ENCODE data around the gene TMEM156. TPM values are rescaled to one million over a fixed set of nuclear protein-coding genes. Genes with fewer than 3 reads are reported as not detected.

Gene TMEM156
- total and polyA plus RNA-seq, 2 experiments from 2014 or later = not detected

DNA sequence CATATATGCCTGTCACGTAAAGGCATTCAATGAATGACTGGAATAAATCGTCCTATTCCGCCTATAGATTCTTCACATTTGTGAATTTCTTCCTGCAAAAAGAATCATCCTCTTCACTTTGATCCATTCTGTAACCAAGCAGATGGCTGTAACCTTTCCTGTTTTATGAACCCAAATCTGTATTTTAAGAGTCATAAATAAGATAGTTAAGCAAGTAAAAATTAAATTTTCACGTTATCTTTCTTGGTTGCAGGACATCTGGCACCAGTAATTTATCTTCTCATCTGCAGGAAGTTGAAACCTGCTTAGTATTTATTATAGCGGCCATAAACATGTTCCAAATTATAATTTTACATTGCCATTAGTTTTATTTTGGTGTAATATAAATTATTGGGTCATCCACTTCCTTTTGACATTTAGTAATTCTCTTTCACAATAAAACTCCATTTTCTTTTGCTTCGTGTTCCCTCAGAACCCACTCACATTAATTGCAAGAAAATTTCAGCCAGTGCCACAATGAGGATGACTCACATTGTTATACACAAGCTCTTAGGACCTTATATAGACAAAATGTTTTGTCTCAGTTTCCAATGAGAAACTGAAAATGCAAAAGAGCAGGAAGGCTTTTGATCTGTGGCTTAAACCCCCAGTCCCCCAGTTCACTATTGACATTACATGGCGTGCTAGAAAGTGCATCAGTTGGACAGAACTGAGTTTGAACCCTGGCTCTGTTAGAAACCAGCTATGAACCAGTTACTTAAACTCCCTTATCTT lies 51.1 kb downstream of the TMEM156 start:
- Histone ChIP-seq H3K4me1 (ENCODE audit: insufficient read depth) (no peaks in the 10 kb centered on the region; the same call in 1 of the 2 replicates), H3K36me3 (ENCODE audit: insufficient read depth) (no peaks in the 10 kb centered on the region), H3F3A (replicated peaks; ENCODE audit: low read depth) (no peaks in the 10 kb centered on the region), H3K27me3 (ENCODE audit: insufficient read depth) (no peaks in the 10 kb centered on the region), H2AFZ (no peak overlapping the region), H3K9me2 (ENCODE audit: insufficient read depth) (no peaks in the 10 kb centered on the region), H3K4me2 (no peak overlapping the region), H3K79me2 (replicated peaks; ENCODE audit: insufficient read depth) (no peaks in the 10 kb centered on the region), H4K20me1 (replicated peaks; ENCODE audit: insufficient read depth) (no peaks in the 10 kb centered on the region), H3K27ac (ENCODE audit: low read depth) (no peak overlapping the region), H3K4me3 (no peak overlapping the region)
- Mint-ChIP-seq H3K9me3 (no peaks in the 10 kb centered on the region), H3K27me3 (ENCODE audit: insufficient read depth, low read depth, poor library complexity) (peaks cover 10% of the 10 kb centered on the region), H3K4me1 (peaks cover 9% of the 10 kb centered on the region), H3K27ac (no peak overlapping the region), H3K4me3 (no peak overlapping the region), H3K36me3 (ENCODE audit: low read depth) (no peaks in the 10 kb centered on the region)
- no peak for ATAC-seq
- no peak for DNase-seq (ENCODE audit: low spot score)
- no peak for TF ChIP-seq CREB1 (CRISPR knock-in tag; IDR thresholded peaks at IDR 0.05; ENCODE audit: low read depth)
- TF ChIP-seq, protein P1, sequence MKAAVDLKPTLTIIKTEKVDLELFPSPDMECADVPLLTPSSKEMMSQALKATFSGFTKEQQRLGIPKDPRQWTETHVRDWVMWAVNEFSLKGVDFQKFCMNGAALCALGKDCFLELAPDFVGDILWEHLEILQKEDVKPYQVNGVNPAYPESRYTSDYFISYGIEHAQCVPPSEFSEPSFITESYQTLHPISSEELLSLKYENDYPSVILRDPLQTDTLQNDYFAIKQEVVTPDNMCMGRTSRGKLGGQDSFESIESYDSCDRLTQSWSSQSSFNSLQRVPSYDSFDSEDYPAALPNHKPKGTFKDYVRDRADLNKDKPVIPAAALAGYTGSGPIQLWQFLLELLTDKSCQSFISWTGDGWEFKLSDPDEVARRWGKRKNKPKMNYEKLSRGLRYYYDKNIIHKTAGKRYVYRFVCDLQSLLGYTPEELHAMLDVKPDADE (IDR thresholded peaks at IDR 0.05) = no peak
- TF ChIP-seq EZH2 (IDR thresholded peaks at IDR 0.05; ENCODE audit: low read depth, unreplicated experiment) = no peak
- TF ChIP-seq, protein P2, sequence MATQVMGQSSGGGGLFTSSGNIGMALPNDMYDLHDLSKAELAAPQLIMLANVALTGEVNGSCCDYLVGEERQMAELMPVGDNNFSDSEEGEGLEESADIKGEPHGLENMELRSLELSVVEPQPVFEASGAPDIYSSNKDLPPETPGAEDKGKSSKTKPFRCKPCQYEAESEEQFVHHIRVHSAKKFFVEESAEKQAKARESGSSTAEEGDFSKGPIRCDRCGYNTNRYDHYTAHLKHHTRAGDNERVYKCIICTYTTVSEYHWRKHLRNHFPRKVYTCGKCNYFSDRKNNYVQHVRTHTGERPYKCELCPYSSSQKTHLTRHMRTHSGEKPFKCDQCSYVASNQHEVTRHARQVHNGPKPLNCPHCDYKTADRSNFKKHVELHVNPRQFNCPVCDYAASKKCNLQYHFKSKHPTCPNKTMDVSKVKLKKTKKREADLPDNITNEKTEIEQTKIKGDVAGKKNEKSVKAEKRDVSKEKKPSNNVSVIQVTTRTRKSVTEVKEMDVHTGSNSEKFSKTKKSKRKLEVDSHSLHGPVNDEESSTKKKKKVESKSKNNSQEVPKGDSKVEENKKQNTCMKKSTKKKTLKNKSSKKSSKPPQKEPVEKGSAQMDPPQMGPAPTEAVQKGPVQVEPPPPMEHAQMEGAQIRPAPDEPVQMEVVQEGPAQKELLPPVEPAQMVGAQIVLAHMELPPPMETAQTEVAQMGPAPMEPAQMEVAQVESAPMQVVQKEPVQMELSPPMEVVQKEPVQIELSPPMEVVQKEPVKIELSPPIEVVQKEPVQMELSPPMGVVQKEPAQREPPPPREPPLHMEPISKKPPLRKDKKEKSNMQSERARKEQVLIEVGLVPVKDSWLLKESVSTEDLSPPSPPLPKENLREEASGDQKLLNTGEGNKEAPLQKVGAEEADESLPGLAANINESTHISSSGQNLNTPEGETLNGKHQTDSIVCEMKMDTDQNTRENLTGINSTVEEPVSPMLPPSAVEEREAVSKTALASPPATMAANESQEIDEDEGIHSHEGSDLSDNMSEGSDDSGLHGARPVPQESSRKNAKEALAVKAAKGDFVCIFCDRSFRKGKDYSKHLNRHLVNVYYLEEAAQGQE (IDR thresholded peaks at IDR 0.05; ENCODE audit: unreplicated experiment) = no peak
- TF ChIP-seq STAT1 (IDR thresholded peaks at IDR 0.05; ENCODE audit: unreplicated experiment) = no peak
- TF ChIP-seq JUNB (IDR thresholded peaks at IDR 0.05; ENCODE audit: unreplicated experiment) = no peak
- TF ChIP-seq POLR2AphosphoS5 (IDR thresholded peaks at IDR 0.05; ENCODE audit: low read depth) = no peak
- TF ChIP-seq ZNF114 (CRISPR knock-in tag; IDR thresholded peaks at IDR 0.05) = no peak
- TF ChIP-seq ZNF331 (CRISPR knock-in tag; IDR thresholded peaks at IDR 0.05; ENCODE audit: low read depth) = no peak
- TF ChIP-seq, protein P3, sequence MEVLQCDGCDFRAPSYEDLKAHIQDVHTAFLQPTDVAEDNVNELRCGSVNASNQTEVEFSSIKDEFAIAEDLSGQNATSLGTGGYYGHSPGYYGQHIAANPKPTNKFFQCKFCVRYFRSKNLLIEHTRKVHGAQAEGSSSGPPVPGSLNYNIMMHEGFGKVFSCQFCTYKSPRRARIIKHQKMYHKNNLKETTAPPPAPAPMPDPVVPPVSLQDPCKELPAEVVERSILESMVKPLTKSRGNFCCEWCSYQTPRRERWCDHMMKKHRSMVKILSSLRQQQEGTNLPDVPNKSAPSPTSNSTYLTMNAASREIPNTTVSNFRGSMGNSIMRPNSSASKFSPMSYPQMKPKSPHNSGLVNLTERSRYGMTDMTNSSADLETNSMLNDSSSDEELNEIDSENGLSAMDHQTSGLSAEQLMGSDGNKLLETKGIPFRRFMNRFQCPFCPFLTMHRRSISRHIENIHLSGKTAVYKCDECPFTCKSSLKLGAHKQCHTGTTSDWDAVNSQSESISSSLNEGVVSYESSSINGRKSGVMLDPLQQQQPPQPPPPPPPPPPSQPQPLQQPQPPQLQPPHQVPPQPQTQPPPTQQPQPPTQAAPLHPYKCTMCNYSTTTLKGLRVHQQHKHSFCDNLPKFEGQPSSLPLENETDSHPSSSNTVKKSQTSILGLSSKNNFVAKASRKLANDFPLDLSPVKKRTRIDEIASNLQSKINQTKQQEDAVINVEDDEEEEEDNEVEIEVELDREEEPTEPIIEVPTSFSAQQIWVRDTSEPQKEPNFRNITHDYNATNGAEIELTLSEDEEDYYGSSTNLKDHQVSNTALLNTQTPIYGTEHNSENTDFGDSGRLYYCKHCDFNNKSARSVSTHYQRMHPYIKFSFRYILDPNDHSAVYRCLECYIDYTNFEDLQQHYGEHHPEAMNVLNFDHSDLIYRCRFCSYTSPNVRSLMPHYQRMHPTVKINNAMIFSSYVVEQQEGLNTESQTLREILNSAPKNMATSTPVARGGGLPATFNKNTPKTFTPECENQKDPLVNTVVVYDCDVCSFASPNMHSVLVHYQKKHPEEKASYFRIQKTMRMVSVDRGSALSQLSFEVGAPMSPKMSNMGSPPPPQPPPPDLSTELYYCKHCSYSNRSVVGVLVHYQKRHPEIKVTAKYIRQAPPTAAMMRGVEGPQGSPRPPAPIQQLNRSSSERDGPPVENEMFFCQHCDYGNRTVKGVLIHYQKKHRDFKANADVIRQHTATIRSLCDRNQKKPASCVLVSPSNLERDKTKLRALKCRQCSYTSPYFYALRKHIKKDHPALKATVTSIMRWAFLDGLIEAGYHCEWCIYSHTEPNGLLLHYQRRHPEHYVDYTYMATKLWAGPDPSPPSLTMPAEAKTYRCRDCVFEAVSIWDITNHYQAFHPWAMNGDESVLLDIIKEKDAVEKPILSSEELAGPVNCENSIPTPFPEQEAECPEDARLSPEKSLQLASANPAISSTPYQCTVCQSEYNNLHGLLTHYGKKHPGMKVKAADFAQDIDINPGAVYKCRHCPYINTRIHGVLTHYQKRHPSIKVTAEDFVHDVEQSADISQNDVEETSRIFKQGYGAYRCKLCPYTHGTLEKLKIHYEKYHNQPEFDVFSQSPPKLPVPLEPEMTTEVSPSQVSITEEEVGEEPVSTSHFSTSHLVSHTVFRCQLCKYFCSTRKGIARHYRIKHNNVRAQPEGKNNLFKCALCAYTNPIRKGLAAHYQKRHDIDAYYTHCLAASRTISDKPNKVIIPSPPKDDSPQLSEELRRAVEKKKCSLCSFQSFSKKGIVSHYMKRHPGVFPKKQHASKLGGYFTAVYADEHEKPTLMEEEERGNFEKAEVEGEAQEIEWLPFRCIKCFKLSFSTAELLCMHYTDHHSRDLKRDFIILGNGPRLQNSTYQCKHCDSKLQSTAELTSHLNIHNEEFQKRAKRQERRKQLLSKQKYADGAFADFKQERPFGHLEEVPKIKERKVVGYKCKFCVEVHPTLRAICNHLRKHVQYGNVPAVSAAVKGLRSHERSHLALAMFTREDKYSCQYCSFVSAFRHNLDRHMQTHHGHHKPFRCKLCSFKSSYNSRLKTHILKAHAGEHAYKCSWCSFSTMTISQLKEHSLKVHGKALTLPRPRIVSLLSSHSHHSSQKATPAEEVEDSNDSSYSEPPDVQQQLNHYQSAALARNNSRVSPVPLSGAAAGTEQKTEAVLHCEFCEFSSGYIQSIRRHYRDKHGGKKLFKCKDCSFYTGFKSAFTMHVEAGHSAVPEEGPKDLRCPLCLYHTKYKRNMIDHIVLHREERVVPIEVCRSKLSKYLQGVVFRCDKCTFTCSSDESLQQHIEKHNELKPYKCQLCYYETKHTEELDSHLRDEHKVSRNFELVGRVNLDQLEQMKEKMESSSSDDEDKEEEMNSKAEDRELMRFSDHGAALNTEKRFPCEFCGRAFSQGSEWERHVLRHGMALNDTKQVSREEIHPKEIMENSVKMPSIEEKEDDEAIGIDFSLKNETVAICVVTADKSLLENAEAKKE (CRISPR knock-in tag; IDR thresholded peaks at IDR 0.05) = no peak
- TF ChIP-seq EZH2phosphoT487 (IDR thresholded peaks at IDR 0.05; ENCODE audit: unreplicated experiment) = no peak
- TF ChIP-seq, protein P4, sequence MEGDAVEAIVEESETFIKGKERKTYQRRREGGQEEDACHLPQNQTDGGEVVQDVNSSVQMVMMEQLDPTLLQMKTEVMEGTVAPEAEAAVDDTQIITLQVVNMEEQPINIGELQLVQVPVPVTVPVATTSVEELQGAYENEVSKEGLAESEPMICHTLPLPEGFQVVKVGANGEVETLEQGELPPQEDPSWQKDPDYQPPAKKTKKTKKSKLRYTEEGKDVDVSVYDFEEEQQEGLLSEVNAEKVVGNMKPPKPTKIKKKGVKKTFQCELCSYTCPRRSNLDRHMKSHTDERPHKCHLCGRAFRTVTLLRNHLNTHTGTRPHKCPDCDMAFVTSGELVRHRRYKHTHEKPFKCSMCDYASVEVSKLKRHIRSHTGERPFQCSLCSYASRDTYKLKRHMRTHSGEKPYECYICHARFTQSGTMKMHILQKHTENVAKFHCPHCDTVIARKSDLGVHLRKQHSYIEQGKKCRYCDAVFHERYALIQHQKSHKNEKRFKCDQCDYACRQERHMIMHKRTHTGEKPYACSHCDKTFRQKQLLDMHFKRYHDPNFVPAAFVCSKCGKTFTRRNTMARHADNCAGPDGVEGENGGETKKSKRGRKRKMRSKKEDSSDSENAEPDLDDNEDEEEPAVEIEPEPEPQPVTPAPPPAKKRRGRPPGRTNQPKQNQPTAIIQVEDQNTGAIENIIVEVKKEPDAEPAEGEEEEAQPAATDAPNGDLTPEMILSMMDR (conservative IDR thresholded peaks at IDR 0.05; ENCODE audit: low read depth in 2 of 2) = no peak
- no peak for TF ChIP-seq NANOG (IDR thresholded peaks at IDR 0.05; ENCODE audit: borderline replicate concordance)
